OCI-LY3 (cell line): ENCODE measurements around the gene FYTTD1.

Experiments used
- H2AFZ ChIP-seq: fragments of 200-600, 300-600 bp; shearing (Covaris generic); 2 replicates; pipeline ENCODE4 v1.6.0; 2014; ENCODE audit warnings: antibody characterized with exemption, low read depth, low read length
- H3K27ac ChIP-seq: fragments of 200-600, 300-600 bp; sonication (generic); 2 replicates; pipeline ENCODE4 v1.5.1; 2014; ENCODE audit warnings: mild to moderate bottlenecking, low read length, moderate library complexity, mixed read lengths
- H3K27me3 ChIP-seq: fragments of 200-600, 300-600 bp; sonication (generic); 2 replicates; pipeline ENCODE4 v1.6.1; 2014; ENCODE audit warnings: low read depth, low read length, mixed read lengths
- H3K36me3 ChIP-seq: fragments of 200-600, 300-600 bp; sonication (generic); replicated peaks from 2 replicates; pipeline ENCODE3; 2014; ENCODE audit warnings: low read depth, low read length, mixed read lengths
- H3K4me1 ChIP-seq: fragments of 300-600, 200-600 bp; sonication (generic); 2 replicates; pipeline ENCODE4 v1.6.1; 2014; ENCODE audit warnings: low read length, mixed read lengths
- H3K4me2 ChIP-seq: fragments of 200-600, 300-600 bp; sonication (generic); 2 replicates; pipeline ENCODE4 v1.6.1; 2014; ENCODE audit warnings: low read length, mixed read lengths
- H3K4me3 ChIP-seq: fragments of 300-600, 200-600 bp; sonication (generic); 2 replicates; pipeline ENCODE4 v1.5.1; 2014; ENCODE audit warnings: antibody characterized with exemption, mild to moderate bottlenecking, low read length, moderate library complexity
- H3K79me2 ChIP-seq: fragments of 300-600, 200-600 bp; shearing (Covaris generic); 2 replicates; pipeline ENCODE4 v1.6.1; 2014; ENCODE audit warnings: mild to moderate bottlenecking, low read length, mixed read lengths
- H3K9ac ChIP-seq: fragments of 300-600, 200-600 bp; shearing (Covaris generic); 2 replicates; pipeline ENCODE4 v1.6.0; 2014; ENCODE audit warnings: mild to moderate bottlenecking, low read length, moderate library complexity
- H3K9me3 ChIP-seq: fragments of 200-600, 300-600 bp; shearing (Covaris generic); 2 replicates; pipeline ENCODE4 v1.6.1; 2014; ENCODE audit warnings: low read length, mixed read lengths; ENCODE audit not compliant: insufficient read depth
- H4K20me1 ChIP-seq: fragments of 200-600, 300-600 bp; sonication (generic); 2 replicates; pipeline ENCODE4 v1.6.1; 2016; ENCODE audit warnings: low read length, mixed read lengths; ENCODE audit not compliant: insufficient read depth
- CTCF ChIP-seq: fragments of 200-600, 300-600 bp; sonication (generic); IDR thresholded peaks from 2 replicates; pipeline ENCODE4 v1.5.1; 2014; ENCODE audit warnings: antibody characterized with exemption, low read length, low read depth
- EZH2phosphoT487 ChIP-seq: fragments of 200-600 bp; shearing (Covaris generic); IDR thresholded peaks from 2 replicates; pipeline ENCODE4 v1.6.1; 2018; ENCODE audit warnings: antibody characterized with exemption, mixed run types, low read depth

The FYTTD1 gene

DNA sequence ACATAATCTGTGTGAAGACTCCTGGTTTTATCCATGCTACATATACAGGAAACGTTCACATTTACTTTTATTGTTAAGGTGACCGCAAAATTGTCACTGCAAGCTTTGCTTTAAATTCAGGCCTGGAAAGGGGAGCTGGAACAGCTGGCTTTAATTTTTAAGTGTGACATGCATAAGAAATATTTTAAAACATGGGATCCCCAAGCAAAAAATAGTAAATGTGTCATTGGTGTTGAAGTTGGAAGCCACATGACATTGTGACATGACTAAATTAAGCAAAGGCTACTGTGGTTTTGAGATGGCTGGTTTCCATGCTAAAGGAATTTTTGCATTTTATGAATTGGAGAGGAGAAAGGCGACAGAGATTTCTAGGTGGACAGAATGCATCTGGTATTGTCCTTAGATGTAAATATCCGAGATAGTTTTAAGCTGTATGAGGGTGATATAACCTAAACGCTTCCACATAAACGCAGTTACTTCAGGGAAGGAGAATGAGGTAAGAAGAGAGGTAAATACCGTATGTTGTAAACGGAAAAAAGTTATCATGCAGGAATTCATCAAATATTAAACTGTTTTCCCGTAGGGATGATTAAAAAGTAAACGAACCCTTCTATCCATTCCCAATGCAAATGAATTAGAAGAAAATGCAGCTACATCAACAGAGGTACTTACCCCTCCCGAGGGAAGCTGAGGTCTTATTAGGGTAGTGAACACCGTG, 927 bp upstream of the FYTTD1 start:
- H3K27me3 ChIP-seq = no peaks in the 10 kb centered on the region
- peak overlapping the region; percentile 74 for H3K4me2 ChIP-seq
- peak overlapping the region; percentile 88 for H3K4me3 ChIP-seq
- peaks cover 23% of the 10 kb centered on the region for H4K20me1 ChIP-seq
- TF ChIP-seq EZH2phosphoT487 = no peak
- no peak for TF ChIP-seq CTCF
- no peaks in the 10 kb centered on the region for H3K36me3 ChIP-seq
- peaks cover 32% of the 10 kb centered on the region for H3K79me2 ChIP-seq
- peak overlapping the region; percentile 56 for H2AFZ ChIP-seq
- H3K27ac ChIP-seq = peak overlapping the region; percentile 20
- peak overlapping the region; percentile 41 for H3K9ac ChIP-seq
- H3K4me1 ChIP-seq = peaks cover 21% of the 10 kb centered on the region
- no peaks in the 10 kb centered on the region for H3K9me3 ChIP-seq

DNA sequence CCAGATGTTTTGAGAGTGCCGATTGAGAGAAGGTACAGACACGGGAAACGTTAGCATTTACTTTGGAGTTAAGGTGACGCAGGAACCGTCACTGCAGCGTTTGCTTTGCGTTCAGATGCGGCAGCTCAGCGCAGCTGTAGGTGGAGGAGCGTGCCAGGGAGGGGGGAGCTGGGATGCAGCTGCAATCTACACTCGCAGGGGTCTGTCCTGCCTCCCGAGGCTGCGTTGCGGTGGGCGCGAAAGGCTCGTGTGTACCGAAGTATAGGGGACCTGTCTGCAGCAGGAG, 425 bp upstream of the FYTTD1 start:
- peak overlapping the region; percentile 56 for H2AFZ ChIP-seq
- peak overlapping the region; percentile 88 for H3K4me3 ChIP-seq
- H3K4me2 ChIP-seq = peak overlapping the region; percentile 74
- peak overlapping the region; percentile 41 for H3K9ac ChIP-seq
- no peaks in the 10 kb centered on the region for H3K36me3 ChIP-seq
- H3K27me3 ChIP-seq = no peaks in the 10 kb centered on the region
- peaks cover 23% of the 10 kb centered on the region for H4K20me1 ChIP-seq
- H3K4me1 ChIP-seq = peaks cover 21% of the 10 kb centered on the region
- no peaks in the 10 kb centered on the region for H3K9me3 ChIP-seq
- H3K79me2 ChIP-seq = peaks cover 37% of the 10 kb centered on the region
- peak overlapping the region; percentile 20 for H3K27ac ChIP-seq
- TF ChIP-seq CTCF (no peak), EZH2phosphoT487 (no peak)

GRCh38 chr3:197750396-197750831, 731 bp downstream of the FYTTD1 start:
- Histone ChIP-seq H3K79me2 (peaks cover 48% of the 10 kb centered on the region), H3K36me3 (no peaks in the 10 kb centered on the region), H3K4me3 (peak overlapping the region; percentile 88), H3K9ac (peak overlapping the region; percentile 86), H3K4me1 (peaks cover 21% of the 10 kb centered on the region), H3K4me2 (peak overlapping the region; percentile 74), H3K9me3 (no peaks in the 10 kb centered on the region), H3K27me3 (no peaks in the 10 kb centered on the region), H2AFZ (0 out of 2 replicates have a peak overlapping the region, but pooled peaks have one; percentile 12), H3K27ac (peak overlapping the region; percentile 51), H4K20me1 (peaks cover 23% of the 10 kb centered on the region)
- no peak; the same call in 1 of the 2 replicates for TF ChIP-seq CTCF
- TF ChIP-seq EZH2phosphoT487 = no peak

GRCh38 chr3:197750858-197751737, 1.4 kb downstream of the FYTTD1 start:
- Histone ChIP-seq H3K9ac (peak overlapping the region; percentile 86), H3K4me3 (peak overlapping the region; percentile 88), H3K27me3 (no peaks in the 10 kb centered on the region), H3K4me1 (peaks cover 21% of the 10 kb centered on the region), H3K9me3 (no peaks in the 10 kb centered on the region), H3K79me2 (peaks cover 53% of the 10 kb centered on the region), H3K36me3 (no peaks in the 10 kb centered on the region), H3K27ac (peak overlapping the region; percentile 51; the same call in 1 of the 2 replicates), H3K4me2 (peak overlapping the region; percentile 74), H4K20me1 (peaks cover 26% of the 10 kb centered on the region), H2AFZ (no peak overlapping the region)
- no peak for TF ChIP-seq EZH2phosphoT487
- TF ChIP-seq CTCF = no peak
